HG02642 (cell line): ENCODE measurements around the gene MT2A.

Experiments used
- ATAC-seq: cut with Tn5 transposase; IDR thresholded peaks from one replicate; pipeline ENCODE4 v1.9.1; 2021; ENCODE audit warnings: mild to moderate bottlenecking; ENCODE audit not compliant: unreplicated experiment, poor library complexity

MT2A gene

DNA sequence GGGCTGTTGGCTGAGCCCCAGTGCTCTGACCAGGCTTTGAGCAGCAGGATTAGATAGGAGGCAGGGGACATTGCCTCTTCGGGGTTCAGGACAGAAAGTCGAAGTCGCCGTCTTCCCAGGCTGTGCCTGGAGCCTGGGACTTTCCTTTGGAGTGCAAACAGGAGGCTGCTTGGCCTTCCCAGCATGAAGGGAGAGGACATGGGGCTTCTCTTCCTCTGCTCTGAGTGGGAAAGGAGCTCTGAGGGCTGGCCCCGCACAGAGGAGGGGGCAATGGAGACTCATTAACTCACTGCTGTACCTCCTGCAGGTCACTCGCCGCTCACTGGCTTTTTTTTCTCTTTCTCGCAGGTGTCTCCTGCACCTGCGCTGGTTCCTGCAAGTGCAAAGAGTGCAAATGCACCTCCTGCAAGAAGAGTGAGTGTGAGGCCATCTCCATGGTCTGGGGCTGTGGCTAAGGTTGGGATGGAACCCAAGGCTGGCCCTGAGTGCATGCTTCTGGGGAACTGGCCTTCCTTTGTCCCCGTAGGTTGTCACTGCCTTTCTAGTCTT lies 50.0 kb downstream of the MT2A start:
- ATAC-seq, result no peak
